GM21737 (cell line): ENCODE measurements around the gene MTLN.
"Not testable (repeated sequence)": the region's sequence is repeated elsewhere in the genome, so short reads cannot be mapped to it uniquely, and the experiment has no call there.

ENCODE experiments used
- ATAC-seq: cut with Tn5 transposase; IDR thresholded peaks from one replicate; pipeline ENCODE4 v1.9.1; 2021; ENCODE audit warnings: mild to moderate bottlenecking, moderate library complexity; ENCODE audit not compliant: unreplicated experiment

The MTLN gene, protein sequence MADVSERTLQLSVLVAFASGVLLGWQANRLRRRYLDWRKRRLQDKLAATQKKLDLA

DNA sequence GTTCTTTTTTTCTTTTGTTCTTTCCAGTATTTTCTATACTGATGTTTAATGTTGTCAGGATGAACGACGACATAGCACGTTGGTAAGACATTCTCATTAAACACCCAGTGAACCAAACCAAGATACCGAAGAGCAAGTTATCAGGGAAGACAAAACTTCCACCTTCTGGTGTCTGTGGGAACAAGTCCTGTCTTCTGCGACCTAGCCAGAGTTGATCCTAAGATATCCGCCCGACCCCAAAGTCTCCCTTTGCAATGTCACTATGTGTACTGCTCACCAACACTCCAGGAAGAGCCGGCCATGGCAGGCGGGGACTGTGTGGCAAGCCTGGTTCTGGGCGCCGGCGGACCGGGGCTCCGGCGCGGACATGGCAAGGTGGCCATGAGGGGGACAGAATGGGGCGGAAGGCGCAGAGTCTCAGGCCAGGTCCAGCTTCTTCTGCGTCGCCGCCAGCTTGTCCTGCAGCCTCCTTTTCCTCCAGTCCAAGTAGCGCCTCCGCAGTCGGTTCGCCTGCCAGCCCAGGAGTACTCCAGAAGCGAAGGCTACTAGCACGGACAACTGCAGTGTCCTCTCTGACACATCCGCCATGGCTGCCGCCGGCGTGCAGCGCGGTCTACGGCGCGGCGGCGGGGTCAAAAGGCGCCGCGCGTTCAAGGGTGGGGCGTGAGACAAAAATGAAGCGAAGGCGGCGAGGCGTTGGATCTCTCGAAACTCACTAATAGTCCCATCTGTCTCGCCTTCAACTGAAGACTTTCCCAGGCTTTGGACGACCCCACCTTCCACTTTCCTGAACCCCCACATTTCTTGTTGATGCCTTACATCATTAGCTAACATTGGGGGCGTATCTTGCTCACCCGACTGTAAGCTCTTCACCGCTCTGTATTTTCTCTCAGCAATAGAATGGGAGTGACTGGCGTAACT, at the start of gene MTLN:
Gene MTLN, minus strand, starts transcription at position 610 of the 921 bp plus-strand sequence. Its CDS starts 22 bp downstream, at position 588.
- ATAC-seq = peak; percentile 83

DNA sequence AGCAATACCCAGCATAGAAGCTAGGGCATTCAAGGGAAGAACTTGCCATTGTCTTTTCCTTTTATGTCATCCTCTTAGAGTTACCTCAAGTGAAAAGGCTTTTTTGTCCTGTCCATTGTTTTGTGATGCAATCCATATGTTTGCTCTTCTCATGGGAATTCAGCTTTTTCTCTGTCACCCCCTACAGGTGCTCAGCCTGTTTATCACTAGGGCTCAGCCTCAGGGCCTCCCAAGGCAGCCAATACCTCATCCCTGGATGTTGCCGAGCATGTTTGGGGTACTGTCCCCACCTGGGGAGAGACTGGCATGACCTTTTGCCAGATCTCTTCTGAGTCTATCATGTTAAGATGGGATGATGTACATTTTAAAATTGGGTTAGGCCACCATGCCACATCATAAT, 49.6 kb upstream of the MTLN start:
- not testable (repeated sequence) for ATAC-seq

DNA sequence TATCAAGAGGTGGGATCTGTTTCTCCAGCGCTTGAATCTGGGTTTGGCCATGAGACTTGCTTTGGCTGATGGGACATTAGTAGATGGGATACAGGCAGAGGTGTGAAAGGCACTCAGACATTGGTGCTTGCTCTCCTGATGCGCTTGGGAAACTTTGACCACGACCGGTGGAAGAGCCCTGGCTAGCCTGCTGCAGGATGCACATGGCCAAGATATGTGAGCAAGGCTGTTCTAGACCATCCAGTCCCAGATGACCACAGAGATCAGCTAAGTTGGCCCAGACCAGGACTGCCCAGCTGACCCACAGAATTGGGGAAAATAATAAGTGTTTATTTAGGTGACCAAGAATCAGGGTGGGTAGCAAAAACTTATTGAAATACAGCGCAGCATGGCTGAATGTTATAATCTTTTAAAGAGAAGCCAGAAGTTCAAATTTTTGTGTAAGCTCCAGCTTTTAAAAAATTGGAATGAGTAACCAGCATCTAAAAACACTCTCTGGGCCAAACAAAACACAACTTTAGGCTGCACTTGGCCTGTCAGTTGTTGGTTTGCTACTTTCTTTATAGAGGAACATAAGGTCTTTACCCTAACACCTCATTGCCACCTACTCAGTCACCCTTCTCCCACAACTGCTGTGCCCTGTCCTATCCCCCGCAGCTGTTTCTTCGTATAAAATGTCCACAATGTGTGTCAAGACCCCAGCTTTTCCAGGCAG, 35.9 kb upstream of the MTLN start:
- not testable (repeated sequence) for ATAC-seq

DNA sequence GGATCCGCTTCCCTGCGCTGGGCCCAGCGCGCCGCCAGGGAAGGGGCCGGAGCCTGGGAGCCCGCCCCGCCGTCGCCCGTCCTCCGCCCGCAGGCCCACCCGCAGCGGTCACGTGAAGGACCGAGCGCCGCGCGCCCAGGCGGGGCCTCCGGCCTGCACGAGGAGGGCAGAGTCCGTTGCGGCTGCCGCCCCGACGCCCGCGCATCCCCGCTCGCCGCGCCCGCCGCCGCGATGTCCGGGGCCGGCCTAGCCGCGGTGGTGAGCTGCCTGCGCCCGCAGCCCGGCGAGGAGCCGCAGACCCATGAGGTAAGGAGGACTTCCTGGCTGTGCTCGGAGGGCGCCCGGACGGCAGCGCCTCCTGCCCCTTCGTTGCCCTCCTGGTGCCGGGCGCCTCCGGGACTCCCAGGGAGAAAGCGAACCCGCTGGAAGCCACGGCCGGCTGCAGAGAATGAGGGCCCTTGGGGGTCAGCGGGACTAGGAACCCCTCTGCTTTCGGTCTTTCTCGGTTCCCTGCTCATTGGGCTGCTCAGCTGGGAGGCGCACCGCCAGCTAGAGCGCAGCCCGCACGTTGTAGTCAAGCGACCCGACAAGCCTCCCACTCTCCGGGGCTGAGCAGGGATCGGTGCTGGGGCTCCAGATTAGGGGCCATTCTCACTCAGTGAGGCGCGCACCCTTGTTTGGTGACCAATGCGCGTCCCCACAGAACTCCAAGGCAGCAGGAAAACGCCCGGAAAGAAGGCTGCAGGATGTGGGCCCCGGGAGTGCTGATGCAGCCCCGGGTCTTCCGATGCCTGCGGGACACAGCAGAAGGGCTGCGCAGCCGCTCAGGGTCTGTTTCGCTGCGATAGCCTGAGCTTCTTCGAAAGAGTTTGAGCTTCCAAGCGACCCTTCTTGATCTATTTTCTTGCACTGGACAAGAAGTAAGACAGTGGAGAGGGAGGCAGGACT, 33.4 kb upstream of the MTLN start:
- not testable (repeated sequence) for ATAC-seq

DNA sequence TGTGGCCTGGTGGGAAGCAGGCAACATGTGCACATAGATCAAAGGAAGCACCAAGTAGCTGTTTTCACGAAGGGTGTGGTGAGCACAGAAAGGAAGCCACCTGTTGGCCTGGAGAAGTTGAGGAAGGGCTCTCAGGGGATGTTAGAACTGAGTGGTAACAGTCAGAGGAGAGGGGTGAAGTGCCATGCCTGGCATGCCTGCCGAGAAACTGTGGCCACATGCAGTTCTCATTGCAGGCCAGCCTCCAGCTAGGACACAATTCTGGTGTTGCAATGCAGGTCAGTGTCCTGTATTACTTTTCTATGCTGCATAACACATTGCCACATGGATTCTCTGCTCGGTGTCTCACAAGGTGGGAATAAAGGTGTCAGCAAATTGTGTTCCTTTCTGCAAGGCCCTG, 30.9 kb upstream of the MTLN start:
- not testable (repeated sequence) for ATAC-seq

DNA sequence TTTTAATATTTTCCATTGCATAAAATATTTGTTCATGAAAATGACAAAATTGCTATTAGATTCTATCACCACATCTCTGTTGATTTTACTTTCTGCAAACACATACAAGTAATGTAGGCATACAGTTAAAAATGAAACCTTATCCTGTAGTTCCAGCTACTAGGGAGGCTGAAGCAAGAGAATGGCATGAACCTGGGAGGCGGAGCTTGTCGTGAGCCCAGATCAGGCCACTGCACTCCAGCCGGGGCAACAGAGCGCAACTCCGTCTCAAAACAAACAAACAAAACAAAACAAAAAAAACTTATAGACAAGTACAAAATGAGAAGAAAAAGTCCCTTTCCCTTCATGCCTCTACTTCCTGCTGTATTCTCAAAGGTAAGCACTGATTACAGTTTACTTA, 22.2 kb upstream of the MTLN start:
- ATAC-seq = not testable (repeated sequence)

DNA sequence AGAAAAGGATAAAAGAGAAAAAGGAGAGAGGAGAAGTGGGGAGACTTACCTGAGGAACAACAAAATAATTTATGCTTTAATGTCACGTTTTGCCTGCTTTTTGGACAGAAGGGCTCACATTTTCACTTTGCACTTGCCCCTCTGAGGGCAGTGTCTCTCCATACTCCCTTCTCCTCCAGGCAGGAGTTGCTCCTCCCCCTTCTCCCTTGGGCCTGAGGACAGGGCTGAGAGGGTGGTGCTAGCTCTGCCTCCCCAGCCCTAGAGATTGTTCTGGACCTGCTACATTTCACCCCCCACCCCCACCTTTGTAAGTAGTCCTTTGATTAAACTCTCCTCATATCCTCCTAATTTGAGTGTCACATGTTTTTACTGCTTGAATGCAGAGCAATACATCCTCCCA, 17.5 kb upstream of the MTLN start:
- ATAC-seq = not testable (repeated sequence)

DNA sequence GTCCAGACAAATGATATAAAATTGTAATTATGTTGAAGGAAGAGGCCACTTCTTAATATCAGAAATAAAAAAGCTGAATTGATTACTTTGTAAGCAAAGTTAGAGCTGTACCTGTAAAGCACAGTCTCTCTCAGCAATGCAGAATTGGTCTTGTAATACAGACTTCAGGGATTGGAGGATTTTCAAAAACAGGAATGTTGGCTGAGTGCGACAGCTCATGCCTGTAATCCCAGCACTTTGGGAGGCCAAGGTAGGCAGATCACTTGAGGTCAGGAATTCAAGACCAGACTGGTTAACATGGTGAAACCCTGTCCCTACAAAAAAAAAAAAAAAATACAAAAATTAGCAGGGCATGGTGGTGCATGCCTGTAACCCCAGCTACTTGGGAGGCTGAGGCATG, 10.3 kb upstream of the MTLN start:
- ATAC-seq = not testable (repeated sequence)

DNA sequence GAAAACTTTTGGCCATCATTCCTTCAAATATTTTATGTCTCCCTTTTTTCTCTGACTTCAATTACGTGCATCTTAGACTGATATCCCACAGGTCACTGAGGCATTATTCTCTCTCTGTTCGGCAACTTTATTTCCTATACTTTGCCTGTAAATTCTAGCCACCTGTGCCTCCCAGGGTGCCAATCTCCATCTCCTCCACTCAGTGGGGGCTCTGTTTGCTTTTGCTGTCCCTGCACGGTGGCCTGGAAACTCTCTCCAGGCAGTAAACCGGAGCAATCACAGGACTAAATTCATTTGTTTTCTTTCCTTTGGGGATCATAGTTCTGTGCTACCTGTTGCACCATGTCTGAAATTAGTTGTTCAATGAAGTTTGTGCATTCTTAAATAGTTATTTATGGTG, 9.6 kb upstream of the MTLN start:
- ATAC-seq = no peak

DNA sequence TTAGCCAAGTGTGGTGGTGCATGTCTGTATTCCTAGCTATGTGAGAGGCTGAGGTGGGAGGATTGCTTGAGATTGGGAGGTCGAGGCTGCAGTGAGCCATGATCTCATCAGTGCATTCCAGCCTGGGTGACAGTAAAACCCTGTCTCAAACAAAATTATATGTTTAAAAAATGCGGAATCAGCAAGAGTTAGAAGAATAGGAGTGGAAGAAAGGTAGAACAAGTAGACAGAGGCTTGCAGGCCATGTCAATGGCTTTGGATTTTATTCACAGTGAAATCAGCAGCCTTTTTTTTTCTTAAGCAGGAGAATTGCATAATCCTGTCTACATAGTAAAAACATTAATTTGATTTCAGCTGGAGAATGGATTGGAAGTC, 7.8 kb upstream of the MTLN start:
- ATAC-seq = no peak

DNA sequence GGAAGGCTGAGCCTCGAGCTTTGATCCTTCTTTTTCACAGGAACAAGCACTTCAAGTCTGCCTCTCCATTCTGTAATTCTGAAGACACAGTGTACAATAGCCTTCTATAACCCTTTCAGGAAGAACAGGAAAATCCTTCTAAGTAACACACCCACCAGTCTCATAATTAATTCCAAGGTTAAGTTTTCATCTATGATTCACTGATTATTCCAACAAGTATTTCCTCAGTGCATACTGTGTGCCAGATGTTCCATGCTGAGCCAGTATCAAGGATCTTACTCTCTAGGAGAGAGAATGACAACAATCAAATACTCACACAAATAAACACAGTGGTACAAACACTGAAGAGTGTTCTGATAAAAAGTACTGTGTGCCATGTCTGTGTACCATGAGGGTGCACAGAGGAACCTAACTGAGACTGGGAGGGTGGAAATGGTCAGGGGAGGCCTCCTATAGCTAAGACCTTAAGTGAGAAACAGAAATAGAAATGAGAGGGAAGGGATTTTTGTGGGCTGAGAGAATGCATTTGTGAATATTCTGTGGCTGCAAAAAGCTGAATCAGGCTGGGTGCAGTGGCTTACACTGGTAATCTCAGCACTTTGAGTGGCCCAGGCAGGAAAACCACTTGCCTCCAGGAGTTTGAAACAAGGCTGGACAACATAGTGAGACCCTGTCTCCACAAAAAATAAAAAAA, 7.3 kb upstream of the MTLN start:
- no peak for ATAC-seq

DNA sequence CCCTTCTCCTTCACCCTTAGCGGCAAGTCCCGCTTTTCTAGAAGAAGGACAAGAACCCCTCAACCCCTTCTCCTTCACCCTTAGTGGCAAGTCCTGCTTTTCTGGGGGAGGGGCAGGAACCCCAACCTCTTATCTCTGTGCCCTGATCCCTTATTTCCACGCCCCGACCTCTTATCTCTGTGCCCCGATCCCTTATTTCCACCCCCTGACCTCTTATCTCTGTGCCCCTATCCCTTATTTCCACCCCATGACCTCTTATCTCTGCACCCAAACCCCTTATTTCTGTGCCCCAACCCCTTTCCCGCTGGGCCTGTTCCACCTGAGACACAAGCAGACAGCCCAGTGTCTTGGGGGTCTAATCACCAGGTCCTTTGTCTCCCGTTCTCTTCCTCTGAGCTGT, 6.5 kb upstream of the MTLN start:
- ATAC-seq = not testable (repeated sequence)

DNA sequence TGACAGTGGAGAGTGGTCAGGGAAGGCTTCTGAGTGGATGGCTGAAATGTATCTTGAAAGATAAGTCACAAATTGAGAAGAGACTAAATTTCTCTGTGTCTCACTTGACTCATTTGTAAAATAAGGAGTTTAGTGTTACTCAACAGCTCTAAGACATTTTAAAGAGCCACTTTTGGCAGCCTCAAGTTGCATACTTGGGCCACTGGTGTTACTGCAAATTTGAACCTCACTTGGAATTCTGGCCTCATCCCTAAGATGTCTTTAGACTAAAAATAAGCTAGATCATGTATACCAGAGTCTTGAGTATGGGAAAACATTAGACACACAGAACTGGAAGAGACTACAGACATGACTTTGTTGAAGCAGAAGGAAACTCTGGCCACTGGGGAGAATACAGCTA, 4.5 kb upstream of the MTLN start:
- ATAC-seq = no peak

DNA sequence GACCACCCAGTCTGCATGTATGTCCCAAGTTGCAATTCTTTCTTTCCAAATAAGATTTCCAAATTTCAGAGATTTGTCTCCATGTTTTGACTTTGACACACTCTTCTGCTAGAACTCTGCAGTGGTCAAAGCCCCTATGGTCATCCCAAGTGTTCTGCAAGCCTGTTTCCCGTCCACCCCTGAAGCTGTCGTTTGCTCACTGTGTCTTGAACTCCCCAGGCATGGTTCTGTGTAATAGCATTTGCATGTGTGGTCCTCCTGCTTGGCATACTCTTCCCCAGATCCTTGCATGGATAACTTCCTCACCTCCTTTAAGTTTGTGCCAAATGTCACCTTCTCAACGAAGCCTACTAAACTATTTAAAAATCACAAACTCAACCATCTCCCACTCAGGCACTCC, 3.9 kb upstream of the MTLN start:
- ATAC-seq = no peak

DNA sequence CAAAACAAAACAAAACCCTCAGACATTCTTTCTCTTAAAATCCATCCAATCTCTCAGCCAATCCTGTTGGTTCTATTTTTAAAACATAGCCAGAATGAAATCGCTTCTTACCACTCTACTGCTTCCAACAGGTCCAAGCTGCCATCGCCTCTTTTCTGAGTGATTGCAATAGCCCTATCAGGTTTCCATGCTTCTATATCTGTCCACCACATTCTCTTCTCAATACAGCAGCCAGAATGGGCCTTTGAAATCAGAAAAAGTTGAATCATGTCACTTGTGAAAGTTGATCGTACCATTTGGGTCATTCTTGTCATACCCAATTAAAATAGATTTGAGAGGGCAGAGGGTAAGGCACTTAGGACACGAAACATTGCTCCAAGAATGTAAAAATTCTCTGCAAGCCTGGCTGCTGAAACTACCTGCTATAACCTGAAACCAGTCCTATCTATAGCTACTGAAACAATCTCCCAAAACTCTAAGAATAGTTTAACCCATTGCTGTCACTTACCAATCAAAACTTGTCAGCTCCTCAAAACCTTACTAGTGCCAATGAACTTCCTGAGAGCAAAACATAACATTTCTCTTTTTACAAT, 3.3 kb upstream of the MTLN start:
- no peak for ATAC-seq

DNA sequence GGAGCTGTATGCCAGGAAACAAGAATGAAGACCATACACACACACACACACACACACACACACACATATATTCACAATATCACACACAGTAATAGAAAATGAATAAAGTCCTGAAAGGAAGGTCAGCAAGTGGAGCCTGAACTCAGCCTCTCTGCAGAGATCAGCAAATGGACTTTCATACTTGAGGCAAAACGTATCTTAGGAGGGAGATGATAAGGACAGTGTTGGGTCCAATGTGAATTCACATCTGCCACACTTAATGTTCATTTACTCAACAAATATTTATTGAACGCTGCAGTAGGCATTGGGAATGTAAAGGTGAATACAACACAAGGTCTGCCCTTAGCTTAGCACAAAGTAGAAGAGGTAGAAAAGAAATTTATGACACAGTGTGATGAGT, 2.7 kb upstream of the MTLN start:
- ATAC-seq = no peak

DNA sequence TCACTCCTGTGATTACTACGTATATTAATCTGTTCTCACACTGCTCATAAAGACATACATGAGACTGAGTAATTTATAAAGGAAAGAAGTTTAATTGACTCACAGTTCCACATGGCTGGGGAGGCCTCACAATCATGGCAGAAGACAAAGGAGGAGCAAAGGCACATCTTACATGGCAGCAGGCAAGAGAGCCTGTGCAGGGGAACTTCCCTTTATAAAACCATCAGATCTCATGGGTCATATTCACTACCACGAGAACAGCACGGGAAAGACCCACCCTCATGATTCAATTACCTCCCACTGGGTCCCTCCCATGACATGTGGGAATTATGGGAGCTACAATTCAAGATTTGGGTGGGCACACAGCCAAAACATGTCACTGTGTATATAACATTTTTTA, 1.2 kb upstream of the MTLN start:
- ATAC-seq = not testable (repeated sequence)

DNA sequence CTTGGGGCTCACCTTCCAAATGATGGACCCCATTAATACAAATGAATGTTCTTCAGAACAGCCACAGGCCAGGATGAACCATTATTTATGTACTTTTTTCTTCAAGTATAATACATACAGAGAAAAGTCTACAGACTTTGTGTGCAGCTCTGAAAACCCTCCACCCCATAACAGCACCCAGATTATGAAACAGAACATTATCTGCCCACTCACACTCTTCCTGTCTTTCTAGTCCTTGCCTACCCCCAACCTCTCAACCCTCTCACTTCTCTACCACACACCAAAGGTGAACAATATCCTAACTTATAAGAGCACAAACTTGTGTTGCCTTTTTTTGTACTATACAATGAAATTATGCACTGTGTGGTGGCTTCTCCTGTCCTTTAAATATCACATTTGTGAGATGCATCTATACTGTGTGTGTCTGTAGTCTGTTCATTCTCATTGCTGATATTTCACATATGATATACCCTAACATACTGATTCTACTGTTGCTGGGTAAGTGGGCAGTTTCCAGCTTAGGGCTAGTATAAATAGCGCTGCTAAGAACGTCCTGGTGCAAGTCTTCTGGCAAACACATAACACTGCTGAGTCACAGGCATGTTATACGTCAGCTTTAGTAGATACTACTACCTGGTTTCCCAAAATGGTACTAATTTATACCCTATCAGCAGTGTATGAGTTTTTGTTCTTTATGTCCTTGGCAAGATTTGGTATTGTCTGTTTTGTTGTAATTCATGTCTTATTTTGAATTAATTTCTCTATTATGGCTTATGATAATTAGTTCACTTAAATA, 6.5 kb downstream of the MTLN start:
- ATAC-seq = no peak
